Left renal cortex interstitium (tissue), 4 donors: ENCODE measurements around the gene TCF19. TPM values are rescaled to one million over a fixed set of nuclear protein-coding genes. Genes with fewer than 3 reads are reported as not detected.

Experiments
- DNase-seq, 4 donors: peaks; one replicate each; pipeline ENCODE4 v3.0.0-alpha.2; 2013; ENCODE audit warnings: low read depth in 4 of 4, low spot score in 2 of 4, missing footprints in 1 of 4
- polyA plus RNA-seq, 4 donors: library from polyadenylated mRNA; unstranded; fragments of 120-200 nt; gene quantifications; one replicate each; pipeline ENCODE4 v1.2.1, GENCODE V29; 2013; ENCODE audit not compliant: insufficient read length in 4 of 4

TCF19 gene, protein sequence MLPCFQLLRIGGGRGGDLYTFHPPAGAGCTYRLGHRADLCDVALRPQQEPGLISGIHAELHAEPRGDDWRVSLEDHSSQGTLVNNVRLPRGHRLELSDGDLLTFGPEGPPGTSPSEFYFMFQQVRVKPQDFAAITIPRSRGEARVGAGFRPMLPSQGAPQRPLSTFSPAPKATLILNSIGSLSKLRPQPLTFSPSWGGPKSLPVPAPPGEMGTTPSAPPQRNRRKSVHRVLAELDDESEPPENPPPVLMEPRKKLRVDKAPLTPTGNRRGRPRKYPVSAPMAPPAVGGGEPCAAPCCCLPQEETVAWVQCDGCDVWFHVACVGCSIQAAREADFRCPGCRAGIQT
- polyA plus RNA-seq = 10 to 100 TPM; 17.1 to 20.8 (median 18.8) TPM

DNA sequence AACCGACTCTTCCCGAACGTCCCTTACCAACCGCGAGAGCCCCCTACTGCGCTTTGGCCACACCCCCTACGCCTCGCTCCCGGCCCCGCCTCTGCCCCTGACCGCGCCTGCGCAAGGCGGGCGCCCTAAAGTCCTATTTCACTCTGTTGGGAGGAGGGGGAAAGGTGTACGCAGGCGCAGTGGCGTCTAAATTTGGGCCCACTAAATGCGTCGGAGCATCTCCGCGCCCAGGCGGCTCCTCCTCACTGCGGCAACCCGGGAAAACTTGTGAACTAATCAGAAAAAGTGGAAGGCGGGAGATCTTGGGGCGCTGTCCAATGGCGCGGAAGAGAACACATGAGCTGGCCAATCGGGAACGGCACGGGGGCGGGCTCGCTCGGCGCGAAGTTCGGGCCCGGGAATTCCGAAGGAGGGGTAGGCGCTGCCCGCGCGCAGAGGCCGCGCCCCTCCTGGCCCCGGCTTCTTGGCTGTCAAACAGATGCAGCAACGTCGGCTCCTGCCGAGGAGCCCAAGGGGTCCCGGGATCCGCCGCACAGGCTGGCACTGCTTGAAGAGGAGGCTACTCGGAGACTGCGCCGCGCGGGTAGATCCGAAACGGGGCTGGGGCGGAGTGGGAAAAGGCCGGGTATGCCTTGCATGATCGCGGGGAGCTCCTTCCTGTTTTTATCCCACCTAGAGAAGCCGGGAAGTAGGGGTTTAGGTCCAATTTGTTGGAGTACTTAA is at the start of gene TCF19:
TCF19 (plus strand) TSS at position 450 of the 723 bp plus-strand sequence. CDS start 881 bp downstream, outside the sequence.
- DNase-seq = peak; percentile 97 to 99 (median 99)

DNA sequence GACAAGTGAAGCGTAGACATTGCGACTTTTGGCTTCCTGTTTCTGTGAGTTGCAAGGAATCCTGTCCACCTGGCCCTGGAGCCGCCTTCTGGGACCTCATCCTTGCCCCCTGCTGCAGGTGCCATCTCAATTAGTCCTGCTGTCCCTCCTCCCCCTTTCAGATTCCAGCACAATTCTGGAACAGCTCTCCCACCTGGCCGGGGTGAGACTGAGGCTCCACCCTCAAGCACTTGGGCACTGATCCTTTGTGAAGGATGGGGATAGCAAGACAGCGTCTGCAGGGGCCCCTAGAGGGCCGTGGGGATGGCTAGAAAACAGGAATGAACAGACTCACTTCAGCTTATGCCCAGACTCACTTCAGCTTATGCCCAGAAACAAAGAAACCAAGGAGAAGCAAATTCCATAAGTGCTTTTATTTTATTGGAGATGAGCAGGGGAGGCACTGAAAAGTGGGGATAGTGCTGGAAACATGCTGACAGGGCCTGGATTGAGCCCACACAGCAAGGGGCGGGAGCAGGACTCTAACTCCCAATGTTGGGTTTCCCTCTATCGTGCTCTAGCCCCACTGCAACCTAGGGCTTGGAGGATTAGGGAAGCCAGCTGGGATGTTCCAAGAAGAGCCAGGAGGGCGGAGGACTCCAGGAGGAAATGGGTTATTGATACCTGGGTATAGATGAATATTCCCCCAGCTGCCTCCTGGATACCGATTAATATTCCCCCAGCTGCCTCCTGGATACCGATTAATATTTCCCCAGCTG is 47.4 kb upstream of the TCF19 start:
- no peak for DNase-seq

DNA sequence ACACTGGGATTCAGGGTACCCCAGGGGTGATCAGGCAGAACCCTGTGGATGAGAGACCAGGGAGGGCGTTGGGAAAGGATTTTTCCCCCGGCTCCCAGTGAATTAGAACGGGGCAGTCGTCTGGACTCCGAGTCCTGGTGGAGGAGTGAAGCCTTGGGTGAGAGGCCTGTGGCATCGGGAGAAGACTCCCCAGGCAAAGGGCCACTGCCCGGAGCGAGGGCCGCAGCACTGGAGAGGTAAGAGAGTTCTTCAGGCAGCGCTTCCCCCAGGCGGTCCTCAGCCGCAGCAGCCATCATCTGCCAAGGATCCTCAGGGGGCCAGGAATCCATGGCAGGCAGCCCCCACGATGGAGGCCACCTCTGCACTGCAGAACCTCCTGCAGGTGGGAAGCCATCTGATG is 46.7 kb upstream of the TCF19 start:
- no peak for DNase-seq

DNA sequence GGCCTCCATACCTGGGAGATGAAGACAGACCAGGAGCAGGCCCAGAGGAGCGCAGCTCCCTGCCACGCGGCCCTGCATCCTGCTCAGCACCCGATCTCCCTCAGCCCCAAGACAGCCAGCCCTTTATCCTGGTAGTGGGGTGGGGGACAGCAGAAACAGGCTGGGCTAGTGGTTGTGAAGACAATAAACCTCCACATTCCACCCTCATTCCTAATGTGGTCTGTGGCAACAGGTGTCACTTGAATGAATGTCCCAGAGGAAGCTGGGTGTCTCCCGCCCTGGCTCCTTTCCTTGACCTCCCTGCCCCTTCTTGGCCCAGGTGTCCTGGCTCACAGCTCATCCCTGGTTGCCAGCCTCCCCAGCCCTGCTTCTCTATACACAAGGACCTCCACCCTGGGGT is 45.9 kb upstream of the TCF19 start, which contains the start of gene C6orf15:
C6orf15 (minus strand) TSS at position 98 of the 400 bp plus-strand sequence; CDS start at position 78, 20 bp downstream.
- DNase-seq = no peak

DNA sequence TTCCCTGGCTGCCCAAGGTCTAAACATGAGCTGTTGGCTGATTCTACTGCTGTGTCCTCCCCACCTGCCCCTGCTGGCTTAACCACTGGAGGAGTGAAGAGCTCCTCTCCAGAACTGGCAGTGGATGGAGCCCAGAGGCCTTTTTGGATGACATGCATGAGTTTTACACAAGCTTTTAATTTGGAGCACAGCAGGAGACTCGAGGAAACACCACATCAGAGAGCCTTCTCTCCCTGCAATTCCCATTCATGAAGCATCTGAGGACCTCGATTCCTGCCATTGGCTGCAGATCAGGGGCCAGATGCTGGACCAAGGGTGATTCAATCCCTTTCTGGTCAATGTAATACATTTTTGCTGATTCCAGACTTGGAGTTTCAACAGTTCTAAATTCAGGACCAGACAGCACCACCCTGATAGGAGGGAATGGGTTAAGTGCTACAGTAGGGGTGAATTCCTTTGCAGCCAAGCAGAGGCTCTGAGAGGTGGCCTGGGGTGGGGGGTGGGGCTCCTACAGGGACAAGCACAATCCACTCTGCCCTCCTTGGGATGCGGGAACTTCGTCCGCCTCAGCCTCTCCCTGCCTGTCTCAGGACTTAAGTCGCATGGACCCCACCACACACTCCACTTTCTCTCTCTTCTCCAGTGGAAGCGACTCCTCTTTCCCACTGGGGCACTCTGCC is 44.4 kb upstream of the TCF19 start:
- no peak for DNase-seq

DNA sequence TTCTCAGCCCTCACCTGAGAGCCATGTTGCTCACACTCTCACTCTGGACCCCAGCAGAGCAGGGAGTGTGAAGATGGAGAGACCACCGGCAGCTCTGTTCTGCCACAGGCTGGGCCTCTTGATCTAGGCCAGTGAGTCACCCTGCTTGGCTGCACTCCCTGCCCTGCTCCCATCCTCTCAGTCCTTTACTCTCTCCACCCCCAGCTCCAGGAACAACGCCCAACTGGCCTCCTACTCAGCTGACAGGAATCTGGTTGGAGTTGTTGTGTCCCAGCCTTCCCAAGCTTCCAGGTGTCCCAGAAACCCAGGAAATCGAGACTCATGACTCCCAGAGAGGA is 43.9 kb upstream of the TCF19 start, which contains the start of gene PSORS1C1:
PSORS1C1 (plus strand) TSS at position 260 of the 338 bp plus-strand sequence. CDS start 14,833 bp downstream, outside the sequence.
- no peak for DNase-seq

DNA sequence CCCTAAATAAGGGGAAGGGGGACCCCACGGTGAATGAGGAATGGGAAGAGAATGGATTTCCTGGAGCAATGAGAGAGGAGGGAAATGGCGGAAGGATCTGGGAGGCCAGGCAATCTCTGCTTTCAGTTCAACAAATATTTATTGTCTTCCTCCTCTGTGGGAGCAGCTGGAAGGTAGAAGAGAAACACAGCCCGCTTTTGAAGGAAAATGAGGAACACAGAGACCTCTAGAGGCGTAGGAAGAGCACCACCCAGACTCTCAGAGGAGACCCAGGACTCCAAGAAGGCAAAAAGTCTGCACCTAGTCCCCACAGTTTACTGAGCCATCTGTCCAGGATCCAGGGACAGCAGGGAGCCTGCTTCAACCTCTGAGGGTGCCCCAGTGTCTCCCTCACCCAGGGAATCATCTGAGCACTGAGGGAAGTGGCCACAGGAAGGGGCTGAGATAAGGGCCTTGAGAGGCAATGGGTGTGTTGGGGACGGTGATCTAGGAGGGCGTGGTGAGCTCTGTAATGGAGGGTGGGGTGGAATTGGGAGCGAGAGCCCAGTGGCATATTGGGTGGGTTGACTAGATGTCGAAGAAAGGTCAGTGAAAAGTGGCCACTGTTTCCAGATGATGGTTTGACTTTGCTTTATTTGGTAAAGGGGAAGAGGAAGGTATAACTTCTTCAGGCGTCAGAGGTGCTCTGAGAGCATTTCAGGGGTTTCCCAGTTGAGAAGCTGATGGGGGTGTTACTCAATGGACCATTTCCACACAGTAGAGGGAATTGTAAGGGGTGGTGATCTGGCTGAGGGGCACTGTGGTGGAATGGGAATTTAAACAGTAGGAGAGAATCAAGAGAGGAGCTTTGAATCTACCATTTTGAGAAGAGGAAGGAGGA is 43.2 kb upstream of the TCF19 start:
- DNase-seq = no peak

DNA sequence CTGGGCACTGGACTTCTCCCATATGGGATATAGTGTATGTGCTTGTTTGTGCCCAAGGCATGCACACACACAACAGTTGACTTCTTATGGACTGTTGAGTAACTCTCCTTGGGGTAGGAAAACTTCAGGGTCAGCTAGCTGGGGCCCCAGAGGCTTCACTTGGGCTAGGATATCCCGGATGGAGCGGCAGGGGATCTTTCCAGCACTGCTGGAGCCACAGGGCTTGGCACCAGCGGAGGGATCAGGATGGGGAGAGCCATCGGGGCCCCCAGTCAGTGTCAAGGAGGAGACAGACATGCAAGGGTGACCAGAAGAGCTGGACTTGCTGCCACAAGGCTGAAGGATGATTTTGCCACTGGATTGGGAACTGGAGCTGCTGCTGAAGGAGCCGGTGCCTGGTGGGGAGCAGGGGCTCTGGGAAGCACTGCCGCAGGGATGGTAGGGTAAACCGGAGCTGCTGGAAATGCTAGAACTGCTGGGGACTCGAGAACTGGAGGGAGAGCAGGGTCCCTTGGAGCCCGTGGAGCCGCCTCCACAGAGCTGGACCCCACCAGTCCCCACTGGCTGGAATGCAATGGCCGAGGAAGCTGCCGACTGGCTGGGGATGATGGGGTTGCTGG is 42.3 kb upstream of the TCF19 start:
- no peak for DNase-seq

DNA sequence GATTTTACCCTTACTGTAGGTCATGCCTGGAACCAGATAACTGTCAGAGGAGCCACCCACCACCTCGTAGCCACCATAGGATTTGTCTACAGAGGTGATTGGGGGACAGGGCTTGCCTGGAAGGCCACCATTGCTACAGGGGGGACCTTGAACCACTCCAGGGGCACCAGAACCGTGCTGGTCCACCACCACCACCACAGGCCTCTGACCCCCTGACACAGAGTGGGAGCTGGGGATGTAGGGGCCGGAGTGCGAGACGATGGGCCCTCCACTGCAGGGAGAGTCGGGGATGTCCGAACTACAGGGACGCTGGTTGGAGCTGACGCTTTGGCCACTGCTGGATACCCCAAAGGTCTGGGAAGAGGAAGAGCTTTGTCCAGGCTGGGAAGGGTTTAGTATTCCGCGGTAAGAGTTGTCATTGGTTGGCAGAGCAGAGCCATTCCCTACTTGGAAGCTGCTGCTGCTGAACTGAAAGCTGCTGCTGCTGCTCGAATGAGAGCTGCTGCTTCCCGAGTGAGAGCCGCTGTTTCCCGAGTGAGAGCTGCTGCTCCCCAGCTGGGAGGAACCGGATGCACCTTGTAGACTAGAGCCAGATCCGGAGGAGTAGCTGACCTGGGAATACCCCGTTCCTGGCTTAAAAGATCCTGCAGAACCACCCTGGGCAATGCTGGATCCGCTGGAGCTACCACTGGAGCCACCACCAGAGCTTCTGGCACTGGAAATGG is 41.6 kb upstream of the TCF19 start:
- DNase-seq = no peak

DNA sequence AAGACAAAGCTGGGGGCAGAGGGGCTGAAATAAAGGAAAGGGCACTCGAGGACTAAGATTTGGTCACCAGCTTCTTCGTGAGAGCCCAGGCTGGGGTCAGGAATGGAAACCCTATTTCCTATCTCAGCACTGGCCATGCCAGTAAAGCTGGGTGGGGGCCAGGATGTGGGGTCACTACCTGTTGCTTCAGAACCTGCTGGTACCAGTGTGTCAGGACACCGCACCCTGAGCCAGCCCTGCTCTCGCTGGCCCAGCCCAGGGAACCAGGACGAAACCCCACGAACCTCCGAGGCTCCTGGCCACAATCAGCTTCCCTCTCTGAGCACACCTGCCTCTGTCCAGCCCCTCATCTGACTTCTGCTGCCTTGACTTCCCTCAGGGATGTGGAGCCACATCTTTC is 40.2 kb upstream of the TCF19 start:
- DNase-seq = no peak

DNA sequence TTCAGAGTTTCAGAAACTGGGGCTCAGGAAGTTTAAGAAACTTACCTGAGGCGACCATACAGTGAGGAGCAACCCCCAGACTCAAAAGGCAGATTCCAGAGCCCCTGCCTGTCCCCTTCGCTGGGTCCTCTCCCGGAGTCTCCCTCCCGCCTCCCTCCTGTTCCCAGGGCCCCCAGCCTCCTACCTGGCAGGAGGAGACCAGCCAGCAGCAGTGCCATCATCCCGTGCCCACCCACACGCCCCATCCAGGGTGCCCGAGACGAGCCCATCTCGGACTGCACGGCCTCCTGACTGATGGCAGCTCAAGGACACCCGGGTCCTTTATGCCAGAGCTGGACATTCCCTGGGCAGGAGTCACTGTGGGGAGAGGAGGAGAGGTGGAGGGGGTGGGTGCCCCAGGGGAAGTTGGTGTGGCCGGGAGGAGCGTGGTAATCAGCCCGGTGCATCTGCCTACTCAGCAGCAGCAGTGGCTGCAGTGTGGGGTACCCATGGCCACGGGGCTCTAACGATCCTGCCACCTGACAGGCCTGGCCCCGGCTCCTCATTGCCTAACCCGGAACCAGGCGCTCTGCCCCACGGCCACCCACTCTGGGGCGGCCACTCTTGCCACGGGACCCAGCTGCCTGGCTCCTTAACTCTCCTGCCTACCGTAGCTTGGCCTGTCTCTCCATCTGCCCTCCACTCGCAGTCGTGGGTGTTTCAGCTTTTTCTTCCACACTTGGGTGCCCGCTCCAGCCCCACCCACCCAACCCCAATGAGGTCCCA is 38.1 kb upstream of the TCF19 start, which contains the start of gene CDSN:
CDSN (minus strand) TSS at position 296 of the 765 bp plus-strand sequence; CDS start at position 269, 27 bp downstream.
- no peak for DNase-seq

DNA sequence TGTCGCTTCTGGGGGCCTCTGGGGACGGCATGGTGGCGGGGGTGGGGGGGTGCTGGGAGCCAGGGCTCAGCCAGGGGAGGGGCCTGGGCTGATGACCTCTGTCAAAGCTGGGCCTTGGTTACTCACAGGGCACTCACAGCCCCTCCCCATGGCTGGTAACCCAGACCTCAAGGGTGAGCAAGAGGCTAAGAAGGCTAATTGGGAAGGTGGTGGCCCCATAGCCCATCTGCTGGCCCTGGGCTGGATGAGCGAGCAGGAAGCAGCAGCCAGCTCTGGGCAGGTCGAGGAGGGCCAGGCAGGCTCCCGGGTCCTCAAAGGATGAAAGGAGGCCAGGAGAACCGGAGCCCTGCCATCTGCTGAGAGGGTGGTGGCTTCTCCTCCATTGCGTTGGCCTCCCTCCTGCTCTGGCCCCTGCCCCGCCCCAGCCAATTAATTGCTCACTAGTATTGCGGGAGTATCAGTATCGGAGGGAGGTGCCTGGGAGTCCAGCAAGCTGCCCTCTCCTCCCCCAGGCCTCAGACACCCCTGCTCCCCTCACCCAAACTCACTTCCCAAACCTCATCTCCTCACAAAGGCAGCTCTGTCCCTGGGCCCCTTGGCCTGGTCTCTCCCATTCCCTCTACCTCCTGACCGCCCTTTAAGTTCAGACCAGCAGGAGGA is 37.1 kb upstream of the TCF19 start:
- no peak for DNase-seq

DNA sequence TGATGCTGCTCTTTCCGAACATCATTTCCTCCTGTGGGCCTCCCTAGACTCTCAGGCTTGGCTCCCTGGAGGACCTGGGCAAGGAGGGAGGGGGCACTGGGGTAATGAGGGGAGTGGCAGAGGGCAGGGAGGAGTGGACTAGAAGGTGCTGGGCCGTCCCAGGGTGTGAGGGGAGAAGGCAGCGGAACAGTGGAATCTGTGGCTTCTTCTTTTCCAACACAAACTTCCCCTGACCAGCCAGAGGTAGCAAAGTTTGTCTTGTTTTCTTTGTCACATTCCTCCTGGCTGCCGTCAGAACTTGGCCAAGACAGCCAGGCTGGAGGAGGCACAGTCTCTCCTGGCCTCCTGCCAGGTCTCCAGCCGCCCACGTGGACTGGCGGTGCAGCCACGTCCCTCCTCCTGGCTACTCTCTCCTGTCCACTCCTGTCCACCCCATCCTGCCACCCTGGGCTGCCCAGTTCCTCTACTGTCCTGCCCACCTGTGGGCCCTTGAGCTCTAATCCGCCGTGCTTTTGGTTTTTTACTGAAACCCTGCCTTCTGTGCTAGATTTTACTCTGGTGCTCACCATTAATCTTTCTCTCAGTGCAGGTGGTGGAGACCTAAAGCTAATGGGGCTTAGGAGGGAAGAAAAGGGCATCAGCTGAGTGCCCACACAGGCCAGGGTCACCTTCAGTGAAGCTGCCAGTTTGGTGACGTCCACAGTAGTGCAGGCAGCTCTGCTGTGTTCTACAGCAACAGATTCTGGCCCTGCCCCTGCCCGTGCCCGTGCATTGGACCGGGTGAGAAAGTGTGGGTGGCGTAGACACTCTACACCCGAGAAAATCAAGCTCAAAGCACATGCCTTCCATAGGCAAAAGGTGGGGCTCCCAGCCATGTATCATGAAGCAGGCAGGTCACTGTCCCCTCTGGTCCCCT is 35.3 kb upstream of the TCF19 start:
- peak in 2 of 4 donors; percentile 34 to 76 for DNase-seq

DNA sequence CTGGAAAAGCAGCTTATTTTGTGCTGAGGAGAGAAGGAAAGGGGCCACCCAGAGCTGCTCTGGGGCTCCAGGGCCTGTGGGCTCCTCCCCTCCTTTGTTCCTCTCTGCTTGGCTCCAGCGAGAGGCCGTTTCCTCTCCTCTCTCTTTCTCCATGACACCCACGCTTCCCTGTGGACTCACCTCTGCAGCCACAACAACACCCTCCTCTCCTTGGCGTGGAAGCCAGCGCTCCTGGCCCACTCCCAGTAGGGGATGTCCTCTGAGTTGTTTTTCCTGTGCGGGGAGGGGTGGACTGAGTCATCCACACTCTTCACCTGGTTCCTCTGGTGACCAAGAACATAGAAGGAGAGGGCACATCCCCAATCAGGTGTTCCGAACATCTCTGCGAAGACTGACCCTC is 33.2 kb upstream of the TCF19 start:
- no peak for DNase-seq

DNA sequence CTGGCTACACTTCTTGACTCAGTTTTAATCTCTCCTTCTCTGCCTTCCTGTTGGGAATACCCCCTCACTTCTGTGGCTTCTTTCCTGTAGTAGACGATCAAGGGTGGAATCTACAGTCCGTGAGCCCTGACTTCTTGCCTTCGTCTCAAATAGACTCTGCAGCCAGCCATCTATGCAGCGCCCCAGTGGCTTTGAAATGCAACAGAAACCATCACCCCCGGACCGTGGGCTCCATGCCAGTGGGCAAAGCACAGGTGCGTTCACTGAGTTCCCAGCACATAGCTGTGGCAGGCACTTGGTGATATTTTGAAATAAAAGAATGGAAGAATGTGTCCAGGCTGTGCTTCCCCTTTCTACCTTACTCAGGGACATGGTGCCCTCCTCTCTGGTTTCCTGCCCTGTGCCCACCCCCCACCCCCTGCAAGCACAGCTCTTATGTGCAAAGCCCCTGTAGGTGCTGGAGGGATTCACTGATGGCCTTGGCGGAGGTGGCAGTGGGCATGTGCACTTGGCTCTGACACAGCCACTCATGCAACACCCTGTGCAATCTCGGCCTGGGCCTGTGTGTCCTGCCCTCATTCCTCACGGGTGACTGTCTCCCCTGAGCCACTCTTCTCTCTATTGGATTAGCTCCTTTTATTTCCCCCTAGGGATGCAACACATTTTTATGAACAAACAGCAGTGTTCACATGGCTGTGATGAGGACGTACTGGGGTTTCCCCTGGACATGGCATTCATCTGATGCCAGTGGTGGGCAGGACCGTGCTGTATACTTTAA is 32.6 kb upstream of the TCF19 start:
- DNase-seq = no peak
